BJ (cell line): ENCODE results near the gene TMEFF2. TPM values are rescaled to one million over a fixed set of nuclear protein-coding genes. Genes with fewer than 3 reads are reported as not detected.
A peak's percentile ranks its signal among the peaks of the same experiment; 100 is the strongest.

Source experiments
- CTCF ChIA-PET: fragments of 350-600 bp; formaldehyde crosslinking; extraction: SDS; loops from one replicate; lab custom pipeline; 2021; ENCODE audit warnings: antibody characterized with exemption, inconsistent platforms; lab: Yijun Ruan, JAX
- POLR2A ChIA-PET: fragments of 300-600 bp; sonication (Branson Sonifier 250); formaldehyde crosslinking; extraction: SDS; loops from one replicate; lab custom pipeline; 2021; ENCODE audit warnings: antibody characterized with exemption; lab: Charles Lee
- DNase-seq: peaks from one replicate; pipeline ENCODE4 v3.0.0-alpha.2; 2011; ENCODE audit warnings: low read depth
- H3K27me3 ChIP-seq: 2 replicates; pipeline ENCODE4 v1.6.0; 2011; ENCODE audit warnings: low read length; ENCODE audit not compliant: control insufficient read depth, insufficient read depth
- H3K36me3 ChIP-seq: 2 replicates; pipeline ENCODE4 v1.5.1; 2011; ENCODE audit warnings: low read length; ENCODE audit not compliant: control insufficient read depth, insufficient read depth
- H3K4me3 ChIP-seq: 2 replicates; pipeline ENCODE4 v1.5.1; 2011; ENCODE audit warnings: low read depth, mild to moderate bottlenecking, control low read depth, low read length
- CTCF ChIP-seq: IDR thresholded peaks from 2 replicates; pipeline ENCODE4 v1.5.1; 2011; ENCODE audit warnings: low read depth, mild to moderate bottlenecking, control low read depth, inconsistent platforms, low read length, moderate library complexity; ENCODE audit not compliant: insufficient read depth
- polyA plus RNA-seq: library from polyadenylated mRNA; depleted of rRNA; stranded (reverse); fragments of >200 nt; gene quantifications from 2 replicates; pipeline ENCODE4 v1.2.3, GENCODE V29; 2011

TMEFF2 gene
- polyA plus RNA-seq, 1 experiment = 0.33 TPM

- ChIA-PET CTCF (no interaction called here), POLR2A (no interaction called here)
- Histone ChIP-seq H3K27me3 (no peaks in the 10 kb centered on the region), H3K4me3 (no peak overlapping the region), H3K36me3 (no peaks in the 10 kb centered on the region)
- TF ChIP-seq CTCF = no peak
- DNase-seq = no peak
Measured at GRCh38 chr2:192030289-192030688, 164.4 kb downstream of the TMEFF2 start.

- no peak overlapping the region for H3K4me3 ChIP-seq
- ChIA-PET CTCF (interaction anchor here (0.7 to 1.1 kb wide), 2 partner anchors 26 to 195 kb away, joined by 3 read pairs; no protein-coding TSS in a partner anchor), POLR2A (no interaction called here)
- no peaks in the 10 kb centered on the region for H3K36me3 ChIP-seq
- TF ChIP-seq CTCF = peak; percentile 23; the same call in 1 of the 2 replicates
- H3K27me3 ChIP-seq = no peaks in the 10 kb centered on the region; the same call in 1 of the 2 replicates
- no peak for DNase-seq
Measured at GRCh38 chr2:192029089-192029488, 165.6 kb downstream of the TMEFF2 start.

DNA sequence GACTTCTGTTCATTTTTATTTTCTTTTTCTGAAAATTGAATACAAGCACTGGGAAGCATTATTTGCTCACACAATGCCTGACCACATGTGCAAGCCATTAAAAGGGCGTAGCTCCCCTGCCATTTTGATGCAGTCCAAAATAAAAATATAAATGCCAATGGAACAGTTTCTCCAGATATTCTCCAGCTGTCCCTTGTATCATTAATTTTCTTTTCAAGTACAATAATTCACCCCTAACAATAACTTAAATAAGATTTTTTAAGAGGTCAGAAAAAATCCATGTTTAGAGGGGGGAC, 168.0 kb downstream of the TMEFF2 start:
- no peaks in the 10 kb centered on the region; the same call in 1 of the 2 replicates for H3K27me3 ChIP-seq
- no peaks in the 10 kb centered on the region for H3K36me3 ChIP-seq
- ChIA-PET POLR2A (no interaction called here), CTCF (interaction anchor here (0.6 to 1.2 kb wide), 3 partner anchors 10 to 135 kb away, joined by 3 to 5 read pairs (median 4); no protein-coding TSS in a partner anchor)
- no peak for TF ChIP-seq CTCF
- no peak overlapping the region for H3K4me3 ChIP-seq
- DNase-seq = no peak

- no peak overlapping the region for H3K4me3 ChIP-seq
- H3K36me3 ChIP-seq = no peaks in the 10 kb centered on the region
- no peaks in the 10 kb centered on the region; the same call in 1 of the 2 replicates for H3K27me3 ChIP-seq
- ChIA-PET CTCF (interaction anchor here (0.6 to 1.2 kb wide), 3 partner anchors 9 to 136 kb away, joined by 3 to 5 read pairs (median 4); no protein-coding TSS in a partner anchor), POLR2A (no interaction called here)
- TF ChIP-seq CTCF = no peak
- DNase-seq = no peak
Measured at GRCh38 chr2:192026059-192026824, 168.5 kb downstream of the TMEFF2 start.

GRCh38 chr2:192025637-192026036, 169.1 kb downstream of the TMEFF2 start:
- DNase-seq = no peak
- POLR2A ChIA-PET = no interaction called here
- H3K27me3 ChIP-seq = no peaks in the 10 kb centered on the region; the same call in 1 of the 2 replicates
- no peak for TF ChIP-seq CTCF
- no peaks in the 10 kb centered on the region for H3K36me3 ChIP-seq
- H3K4me3 ChIP-seq = no peak overlapping the region
- CTCF ChIA-PET = no interaction called here
